ENCODE results near the gene SAMSN1. TPM values are rescaled to one million over a fixed set of nuclear protein-coding genes. Genes with fewer than 3 reads are reported as not detected.

SAMSN1 gene
- total and polyA plus RNA-seq, 2 of the 8 experiments (the other 6 are each of a cell fraction or from before 2014, with no cell fraction given) = 0.50 to 3.0 TPM

DNA sequence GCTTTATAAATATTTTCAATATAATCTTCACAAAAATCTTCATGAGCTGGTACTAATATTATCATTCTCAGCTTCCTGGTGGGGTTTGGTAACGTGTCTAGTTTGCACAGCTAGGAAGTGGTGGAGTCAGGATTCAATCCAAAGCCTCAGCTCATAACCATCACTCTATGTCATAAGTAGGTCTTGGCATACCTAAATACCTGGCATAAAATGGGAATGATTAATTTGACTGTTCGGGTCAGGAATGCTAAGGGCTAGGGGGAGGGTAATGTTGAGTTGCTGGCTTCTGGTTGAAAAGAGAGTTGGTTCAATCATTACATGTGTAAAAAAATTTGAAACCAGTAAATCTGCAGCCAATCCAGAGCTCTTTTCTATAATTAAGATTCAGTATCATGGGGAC is 5.6 kb upstream of the SAMSN1 start (continued):
- no peak for TF ChIP-seq EGR1 (IDR thresholded peaks at IDR 0.05; ENCODE audit: borderline replicate concordance, low read depth, low read length)

Measured in H1 (cell line).